GM21367 (cell line): Measurements from ENCODE around the gene MACROD2.
A peak's percentile ranks its signal among the peaks of the same experiment; 100 is the strongest.
"Not testable (repeated sequence)": the region's sequence is repeated elsewhere in the genome, so short reads cannot be mapped to it uniquely, and the experiment has no call there.

Experiments used
- ATAC-seq: cut with Tn5 transposase; IDR thresholded peaks from one replicate; pipeline ENCODE4 v1.9.1; 2021; ENCODE audit not compliant: unreplicated experiment

MACROD2 gene

GRCh38 chr20:16005021-16005914, 2010.0 kb downstream of the MACROD2 start:
- ATAC-seq = no peak

- ATAC-seq = no peak
Measured at GRCh38 chr20:16005915-16006493, 2010.7 kb downstream of the MACROD2 start.

GRCh38 chr20:16007164-16007563, 2011.8 kb downstream of the MACROD2 start:
- ATAC-seq = peak; percentile 97

- ATAC-seq = no peak
Measured at GRCh38 chr20:16007962-16008361, 2012.6 kb downstream of the MACROD2 start.

GRCh38 chr20:16011056-16011455, 2015.7 kb downstream of the MACROD2 start:
- ATAC-seq = no peak

GRCh38 chr20:16011519-16011918, 2016.2 kb downstream of the MACROD2 start:
- ATAC-seq = no peak

- ATAC-seq = not testable (repeated sequence)
Measured at GRCh38 chr20:16012934-16013333, 2017.6 kb downstream of the MACROD2 start.

GRCh38 chr20:16013631-16014030, 2018.3 kb downstream of the MACROD2 start:
- ATAC-seq = no peak

GRCh38 chr20:16014436-16014835, 2019.1 kb downstream of the MACROD2 start:
- ATAC-seq = no peak

GRCh38 chr20:16017656-16018055, 2022.3 kb downstream of the MACROD2 start:
- no peak for ATAC-seq

GRCh38 chr20:16018881-16019280, 2023.6 kb downstream of the MACROD2 start:
- no peak for ATAC-seq

- ATAC-seq = no peak
Measured at GRCh38 chr20:16020971-16021370, 2025.7 kb downstream of the MACROD2 start.

GRCh38 chr20:16025084-16025483, 2029.8 kb downstream of the MACROD2 start:
- no peak for ATAC-seq

- no peak for ATAC-seq
Measured at GRCh38 chr20:16027686-16028085, 2032.4 kb downstream of the MACROD2 start.

- peak; percentile 68 for ATAC-seq
Measured at GRCh38 chr20:16028923-16029322, 2033.6 kb downstream of the MACROD2 start.

- no peak for ATAC-seq
Measured at GRCh38 chr20:16030253-16030652, 2034.9 kb downstream of the MACROD2 start.

- no peak for ATAC-seq
Measured at GRCh38 chr20:16035576-16035975, 2040.3 kb downstream of the MACROD2 start.

- ATAC-seq = no peak
Measured at GRCh38 chr20:16036331-16036730, 2041.0 kb downstream of the MACROD2 start.

GRCh38 chr20:16040742-16041141, 2045.4 kb downstream of the MACROD2 start:
- no peak for ATAC-seq

GRCh38 chr20:16042731-16043130, 2047.4 kb downstream of the MACROD2 start:
- no peak for ATAC-seq

- ATAC-seq = no peak
Measured at GRCh38 chr20:16043931-16044330, 2048.6 kb downstream of the MACROD2 start.

GRCh38 chr20:16048876-16049275, 2053.6 kb downstream of the MACROD2 start:
- ATAC-seq = no peak
